Measurements from ENCODE around the gene PLPP4. TPM values are rescaled to one million over a fixed set of nuclear protein-coding genes. Genes with fewer than 3 reads are reported as not detected.

The PLPP4 gene
- total RNA-seq, 1 experiment from 2014 or later, result not detected

DNA sequence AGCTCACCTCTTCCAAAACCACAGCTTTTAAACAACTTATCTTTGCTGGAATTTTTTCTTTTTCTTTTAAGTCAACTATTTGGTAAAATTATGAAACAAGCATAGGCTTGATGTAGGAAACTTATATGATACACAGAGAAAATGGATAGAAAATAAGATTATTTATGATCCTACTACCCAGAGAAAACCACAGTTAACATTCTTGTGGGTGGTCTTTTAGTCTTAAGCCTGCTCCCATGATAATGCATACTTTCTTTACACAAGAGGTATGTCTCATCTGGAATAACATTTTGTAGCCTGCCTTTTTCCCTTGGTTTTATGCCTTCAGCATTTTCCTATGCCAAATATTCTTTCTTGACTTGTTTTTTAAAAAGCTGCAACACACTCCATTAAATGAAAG, 21.4 kb downstream of the PLPP4 start:
- ChIA-PET POLR2A (ENCODE audit: low non-redundant PET) (no interaction called here), CTCF (no interaction called here)
- Histone ChIP-seq H3K9me3 (ENCODE audit: low read depth, low read length, poor library complexity, severe bottlenecking) (no peaks in the 10 kb centered on the region), H3K4me1 (ENCODE audit: insufficient read depth, low read length, poor library complexity, severe bottlenecking) (no peaks in the 10 kb centered on the region), H3K27ac (ENCODE audit: low read depth, low read length, poor library complexity, severe bottlenecking) (no peak overlapping the region), H3K27me3 (replicated peaks; ENCODE audit: insufficient read depth, low read depth, low read length, poor library complexity) (peaks cover 13% of the 10 kb centered on the region), H3K4me3 (ENCODE audit: low read depth, low read length, poor library complexity, severe bottlenecking) (no peak overlapping the region), H3K36me3 (ENCODE audit: insufficient read depth, low read length, poor library complexity, severe bottlenecking) (no peaks in the 10 kb centered on the region)
- DNase-seq (ENCODE audit: low spot score), result no peak
- no peak for TF ChIP-seq EZH2 (IDR thresholded peaks at IDR 0.05; ENCODE audit: borderline replicate concordance, low read depth, low read length, poor library complexity, severe bottlenecking)
- TF ChIP-seq, protein P1, sequence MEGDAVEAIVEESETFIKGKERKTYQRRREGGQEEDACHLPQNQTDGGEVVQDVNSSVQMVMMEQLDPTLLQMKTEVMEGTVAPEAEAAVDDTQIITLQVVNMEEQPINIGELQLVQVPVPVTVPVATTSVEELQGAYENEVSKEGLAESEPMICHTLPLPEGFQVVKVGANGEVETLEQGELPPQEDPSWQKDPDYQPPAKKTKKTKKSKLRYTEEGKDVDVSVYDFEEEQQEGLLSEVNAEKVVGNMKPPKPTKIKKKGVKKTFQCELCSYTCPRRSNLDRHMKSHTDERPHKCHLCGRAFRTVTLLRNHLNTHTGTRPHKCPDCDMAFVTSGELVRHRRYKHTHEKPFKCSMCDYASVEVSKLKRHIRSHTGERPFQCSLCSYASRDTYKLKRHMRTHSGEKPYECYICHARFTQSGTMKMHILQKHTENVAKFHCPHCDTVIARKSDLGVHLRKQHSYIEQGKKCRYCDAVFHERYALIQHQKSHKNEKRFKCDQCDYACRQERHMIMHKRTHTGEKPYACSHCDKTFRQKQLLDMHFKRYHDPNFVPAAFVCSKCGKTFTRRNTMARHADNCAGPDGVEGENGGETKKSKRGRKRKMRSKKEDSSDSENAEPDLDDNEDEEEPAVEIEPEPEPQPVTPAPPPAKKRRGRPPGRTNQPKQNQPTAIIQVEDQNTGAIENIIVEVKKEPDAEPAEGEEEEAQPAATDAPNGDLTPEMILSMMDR (conservative IDR thresholded peaks at IDR 0.05; ENCODE audit: low read depth, low read length), result no peak
- no TSS peak for BruUV-seq (replicated peaks)
- intact Hi-C loops (cut with micrococcal nuclease; ENCODE audit: unreplicated experiment), result no loop called here

DNA sequence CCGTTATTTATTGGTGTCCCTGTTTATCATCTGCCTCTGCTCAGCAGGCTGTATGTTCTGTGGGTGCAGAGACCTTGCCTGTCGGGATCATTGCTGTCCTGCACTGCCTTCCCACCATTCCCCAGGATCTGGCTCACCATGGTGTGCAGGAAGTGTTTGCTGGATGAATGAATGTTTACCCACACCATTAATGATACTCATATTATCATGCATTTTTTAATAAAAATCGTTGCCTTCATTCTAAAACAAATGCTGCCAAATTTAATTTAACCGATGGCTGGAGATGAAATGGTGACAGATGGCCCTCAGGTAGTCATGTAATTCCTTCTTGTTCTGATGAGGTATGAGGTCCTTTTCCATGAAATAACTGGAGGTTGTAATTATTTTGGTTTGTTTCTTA, 22.5 kb downstream of the PLPP4 start:
- Histone ChIP-seq H3K27me3 (replicated peaks; ENCODE audit: insufficient read depth, low read depth, low read length, poor library complexity) (peaks cover 13% of the 10 kb centered on the region), H3K27ac (ENCODE audit: low read depth, low read length, poor library complexity, severe bottlenecking) (no peak overlapping the region), H3K4me1 (ENCODE audit: insufficient read depth, low read length, poor library complexity, severe bottlenecking) (no peaks in the 10 kb centered on the region), H3K36me3 (ENCODE audit: insufficient read depth, low read length, poor library complexity, severe bottlenecking) (no peaks in the 10 kb centered on the region), H3K9me3 (ENCODE audit: low read depth, low read length, poor library complexity, severe bottlenecking) (no peaks in the 10 kb centered on the region), H3K4me3 (ENCODE audit: low read depth, low read length, poor library complexity, severe bottlenecking) (no peak overlapping the region)
- TF ChIP-seq, protein P1 (conservative IDR thresholded peaks at IDR 0.05; ENCODE audit: low read depth, low read length), result no peak
- TF ChIP-seq EZH2 (IDR thresholded peaks at IDR 0.05; ENCODE audit: borderline replicate concordance, low read depth, low read length, poor library complexity, severe bottlenecking), result no peak
- no peak for DNase-seq (ENCODE audit: low spot score)
- ChIA-PET CTCF (no interaction called here), POLR2A (ENCODE audit: low non-redundant PET) (no interaction called here)
- BruUV-seq (replicated peaks), result no TSS peak
- intact Hi-C loops (cut with micrococcal nuclease; ENCODE audit: unreplicated experiment), result no loop called here

DNA sequence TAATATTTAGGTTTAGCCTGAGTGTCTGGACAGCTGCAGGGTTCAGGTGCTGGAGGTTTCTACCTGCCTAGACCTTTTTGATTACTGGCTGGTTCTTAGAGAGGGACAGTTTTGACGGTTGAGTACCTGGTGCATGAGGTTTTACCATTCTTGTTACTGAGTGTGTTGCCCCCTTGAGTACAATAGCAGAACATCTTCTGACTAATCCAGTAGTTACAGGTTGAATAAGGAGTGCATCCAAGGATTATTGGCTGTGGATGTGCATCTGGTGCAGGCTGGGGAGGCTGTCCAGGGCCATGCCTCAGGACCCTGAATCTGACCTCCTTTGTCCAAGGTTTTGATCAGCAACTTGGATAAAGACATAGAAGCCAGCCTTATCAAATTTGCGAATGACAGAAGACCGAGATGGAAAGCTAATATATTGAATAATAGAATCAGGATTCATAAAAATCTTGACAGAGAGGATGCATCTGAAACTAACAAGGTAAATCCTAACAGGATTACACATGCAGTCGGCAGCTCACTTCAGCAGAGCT, 23.1 kb downstream of the PLPP4 start:
- H3K36me3 ChIP-seq (ENCODE audit: insufficient read depth, low read length, poor library complexity, severe bottlenecking), result no peaks in the 10 kb centered on the region
- peaks cover 13% of the 10 kb centered on the region for H3K27me3 ChIP-seq (replicated peaks; ENCODE audit: insufficient read depth, low read depth, low read length, poor library complexity)
- no peaks in the 10 kb centered on the region for H3K9me3 ChIP-seq (ENCODE audit: low read depth, low read length, poor library complexity, severe bottlenecking)
- CTCF ChIA-PET, result no interaction called here
- no TSS peak for BruUV-seq (replicated peaks)
- no peak overlapping the region for H3K4me3 ChIP-seq (ENCODE audit: low read depth, low read length, poor library complexity, severe bottlenecking)
- POLR2A ChIA-PET (ENCODE audit: low non-redundant PET), result no interaction called here
- no peaks in the 10 kb centered on the region for H3K4me1 ChIP-seq (ENCODE audit: insufficient read depth, low read length, poor library complexity, severe bottlenecking)
- TF ChIP-seq EZH2 (IDR thresholded peaks at IDR 0.05; ENCODE audit: borderline replicate concordance, low read depth, low read length, poor library complexity, severe bottlenecking), result no peak
- TF ChIP-seq, protein P1 (conservative IDR thresholded peaks at IDR 0.05; ENCODE audit: low read depth, low read length), result 0 out of 2 replicates have a peak, but pooled peaks have one; percentile 17
- DNase-seq (ENCODE audit: low spot score), result no peak
- intact Hi-C loops (cut with micrococcal nuclease; ENCODE audit: unreplicated experiment), result no loop called here
- no peak overlapping the region for H3K27ac ChIP-seq (ENCODE audit: low read depth, low read length, poor library complexity, severe bottlenecking)
